Smooth muscle cell (in vitro differentiated cells): ENCODE results near the gene LPAR2. TPM values are rescaled to one million over a fixed set of nuclear protein-coding genes. Genes with fewer than 3 reads are reported as not detected.

Experiments used
- DNase-seq: peaks from one replicate; lab custom pipeline; 2025; ENCODE audit not compliant: unreplicated experiment; lab: John Stamatoyannopoulos, UW
- H2AFZ ChIP-seq: fragments of 200-600 bp; sonication (generic); 2 replicates; pipeline ENCODE4 v1.6.0; 2016; ENCODE audit warnings: antibody characterized with exemption, low read depth, mild to moderate bottlenecking
- H3F3A ChIP-seq: fragments of 200-600 bp; sonication (generic); 2 replicates; pipeline ENCODE4 v1.6.0; 2017; ENCODE audit warnings: antibody characterized with exemption, low read depth
- H3K27ac ChIP-seq: fragments of 200-600 bp; sonication (generic); 2 replicates; pipeline ENCODE4 v1.5.1; 2016; ENCODE audit warnings: low read depth, mild to moderate bottlenecking
- H3K27me3 ChIP-seq: fragments of 200-600 bp; sonication (generic); 2 replicates; pipeline ENCODE4 v1.6.1; 2016; ENCODE audit warnings: low read depth, mild to moderate bottlenecking
- H3K36me3 ChIP-seq: fragments of 200-600 bp; sonication (generic); 2 replicates; pipeline ENCODE4 v1.5.1; 2016; ENCODE audit warnings: low read depth
- H3K4me1 ChIP-seq: fragments of 200-600 bp; sonication (generic); 2 replicates; pipeline ENCODE4 v1.5.1; 2016; ENCODE audit warnings: low read depth
- H3K4me2 ChIP-seq: fragments of 200-600 bp; sonication (generic); 2 replicates; pipeline ENCODE4 v1.6.0; 2016; ENCODE audit warnings: mild to moderate bottlenecking
- H3K4me3 ChIP-seq: fragments of 200-600 bp; sonication (generic); 2 replicates; pipeline ENCODE4 v1.5.1; 2016; ENCODE audit warnings: mild to moderate bottlenecking
- H3K79me2 ChIP-seq: fragments of 200-600 bp; sonication (generic); 2 replicates; pipeline ENCODE4 v1.6.0; 2016; ENCODE audit warnings: low read depth, mild to moderate bottlenecking
- H3K9ac ChIP-seq: fragments of 200-600 bp; sonication (generic); 2 replicates; pipeline ENCODE4 v1.6.0; 2016; ENCODE audit warnings: low read depth
- H3K9me3 ChIP-seq: fragments of 200-600 bp; sonication (generic); replicated peaks from 2 replicates; pipeline ENCODE4 v1.5.1; 2016; ENCODE audit warnings: low read depth
- H4K20me1 ChIP-seq: fragments of 200-600 bp; sonication (generic); 2 replicates; pipeline ENCODE4 v1.6.0; 2016; ENCODE audit warnings: low read depth
- WGBS: methylation state at CpG from one replicate; pipeline ENCODE4 v1.1.7; 2016; ENCODE audit warnings: low lambda C conversion rate; 5-methylcytosine and 5-hydroxymethylcytosine counted together
- polyA plus RNA-seq: library from polyadenylated mRNA; unstranded; fragments of >200 nt; fragmentation: Nextera tagmentation; extraction: Ambion mirVana; gene quantifications from 2 replicates; pipeline ENCODE4 v1.2.1, GENCODE V29; 2016
- total RNA-seq: library from RNA; depleted of rRNA; stranded (reverse); fragments of >200 nt; gene quantifications from 2 replicates; pipeline ENCODE4 v1.2.3, GENCODE V29; 2014
- TF ChIP-seq, protein P1 (sequence below): fragments of 200-600 bp; sonication (generic); IDR thresholded peaks from 2 replicates; pipeline ENCODE4 v1.5.1; 2017; ENCODE audit warnings: borderline replicate concordance, mild to moderate bottlenecking, antibody characterized with exemption; ENCODE audit not compliant: insufficient read depth, poor library complexity, severe bottlenecking

Gene LPAR2
- total and polyA plus RNA-seq, 2 experiments from 2014 or later = 13.2 to 20.1 TPM

GRCh38 chr19:19575411-19575810 lies 52.6 kb downstream of the LPAR2 start:
- TF ChIP-seq, protein P1, sequence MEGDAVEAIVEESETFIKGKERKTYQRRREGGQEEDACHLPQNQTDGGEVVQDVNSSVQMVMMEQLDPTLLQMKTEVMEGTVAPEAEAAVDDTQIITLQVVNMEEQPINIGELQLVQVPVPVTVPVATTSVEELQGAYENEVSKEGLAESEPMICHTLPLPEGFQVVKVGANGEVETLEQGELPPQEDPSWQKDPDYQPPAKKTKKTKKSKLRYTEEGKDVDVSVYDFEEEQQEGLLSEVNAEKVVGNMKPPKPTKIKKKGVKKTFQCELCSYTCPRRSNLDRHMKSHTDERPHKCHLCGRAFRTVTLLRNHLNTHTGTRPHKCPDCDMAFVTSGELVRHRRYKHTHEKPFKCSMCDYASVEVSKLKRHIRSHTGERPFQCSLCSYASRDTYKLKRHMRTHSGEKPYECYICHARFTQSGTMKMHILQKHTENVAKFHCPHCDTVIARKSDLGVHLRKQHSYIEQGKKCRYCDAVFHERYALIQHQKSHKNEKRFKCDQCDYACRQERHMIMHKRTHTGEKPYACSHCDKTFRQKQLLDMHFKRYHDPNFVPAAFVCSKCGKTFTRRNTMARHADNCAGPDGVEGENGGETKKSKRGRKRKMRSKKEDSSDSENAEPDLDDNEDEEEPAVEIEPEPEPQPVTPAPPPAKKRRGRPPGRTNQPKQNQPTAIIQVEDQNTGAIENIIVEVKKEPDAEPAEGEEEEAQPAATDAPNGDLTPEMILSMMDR = no peak
- no peaks in the 10 kb centered on the region for H3K4me1 ChIP-seq
- no peaks in the 10 kb centered on the region for H3K79me2 ChIP-seq
- H3K9ac ChIP-seq = no peak overlapping the region
- H2AFZ ChIP-seq = no peak overlapping the region
- no peaks in the 10 kb centered on the region for H3K36me3 ChIP-seq
- no peak overlapping the region for H3K4me3 ChIP-seq
- no peaks in the 10 kb centered on the region for H3F3A ChIP-seq
- no peak overlapping the region for H3K4me2 ChIP-seq
- no peaks in the 10 kb centered on the region for H3K9me3 ChIP-seq
- H3K27me3 ChIP-seq = no peaks in the 10 kb centered on the region
- H4K20me1 ChIP-seq = no peaks in the 10 kb centered on the region
- no peak for DNase-seq
- 80% methylated on average over 6 of the region's 6 CpGs for WGBS
- H3K27ac ChIP-seq = no peak overlapping the region

Other genes starting within 250 kb of the LPAR2 start
- 26.8 and 27.1 TPM in 2 replicates for gene GATAD2A, start 222.5 kb downstream of the LPAR2 start, total RNA-seq
- 27.0 and 38.3 TPM in 2 replicates for gene GATAD2A, start 222.5 kb downstream of the LPAR2 start, polyA plus RNA-seq
- gene TSSK6, start 112.7 kb downstream of the LPAR2 start, total RNA-seq = 1.3 and 5.4 TPM in 2 replicates
- 0.31 and 0.49 TPM in 2 replicates for gene TSSK6, start 112.7 kb downstream of the LPAR2 start, polyA plus RNA-seq
- gene NDUFA13, start 112.0 kb downstream of the LPAR2 start, total RNA-seq = 42.3 and 51.8 TPM in 2 replicates
- gene NDUFA13, start 112.0 kb downstream of the LPAR2 start, polyA plus RNA-seq = 559 and 575 TPM in 2 replicates
- gene YJEFN3, start 99.3 kb downstream of the LPAR2 start, total RNA-seq = 2.2 TPM in 2 replicates
- 5.8 and 11.1 TPM in 2 replicates for gene YJEFN3, start 99.3 kb downstream of the LPAR2 start, polyA plus RNA-seq
- 27.2 and 31.0 TPM in 2 replicates for gene CILP2, start 90.0 kb downstream of the LPAR2 start, total RNA-seq
- gene CILP2, start 90.0 kb downstream of the LPAR2 start, polyA plus RNA-seq = 62.2 and 95.0 TPM in 2 replicates
- 2.5 TPM in 1 of 2 replicates, not detected in the other for gene PBX4, start 9.5 kb downstream of the LPAR2 start, total RNA-seq
- gene PBX4, start 9.5 kb downstream of the LPAR2 start, polyA plus RNA-seq = 1.7 and 4.5 TPM in 2 replicates
- 3.9 and 8.0 TPM in 2 replicates for gene GMIP, start 15.4 kb upstream of the LPAR2 start, total RNA-seq
- gene GMIP, start 15.4 kb upstream of the LPAR2 start, polyA plus RNA-seq = 19.5 and 19.8 TPM in 2 replicates
- gene ATP13A1, start 35.5 kb upstream of the LPAR2 start, total RNA-seq = 48.1 and 51.7 TPM in 2 replicates
- 51.4 and 57.3 TPM in 2 replicates for gene ATP13A1, start 35.5 kb upstream of the LPAR2 start, polyA plus RNA-seq
- 5.4 and 6.6 TPM in 2 replicates for gene ZNF101, start 40.6 kb upstream of the LPAR2 start, total RNA-seq
- 0.83 and 2.8 TPM in 2 replicates for gene ZNF101, start 40.6 kb upstream of the LPAR2 start, polyA plus RNA-seq
- gene ZNF14, start 104.9 kb upstream of the LPAR2 start, total RNA-seq = 3.8 and 7.6 TPM in 2 replicates
- 1.2 and 2.4 TPM in 2 replicates for gene ZNF14, start 104.9 kb upstream of the LPAR2 start, polyA plus RNA-seq
- 27.7 and 41.9 TPM in 2 replicates for gene ZNF506, start 193.5 kb upstream of the LPAR2 start, total RNA-seq
- gene ZNF506, start 193.5 kb upstream of the LPAR2 start, polyA plus RNA-seq = 6.7 and 10.6 TPM in 2 replicates
- 11.7 and 17.1 TPM in 2 replicates for gene ZNF253, start 237.7 kb upstream of the LPAR2 start, total RNA-seq
- gene ZNF253, start 237.7 kb upstream of the LPAR2 start, polyA plus RNA-seq = 3.2 and 7.9 TPM in 2 replicates